HepG2 (cell line): Measurements from ENCODE around the gene HSPB6.

Source experiments
- GZF1 ChIP-seq: sonication (generic); formaldehyde crosslinking; IDR thresholded peaks from 2 replicates; pipeline ENCODE4 v1.5.1; 2020; ENCODE audit warnings: mild to moderate bottlenecking, missing genetic modification reagents
- HOXA7 ChIP-seq: sonication (generic); formaldehyde crosslinking; IDR thresholded peaks from 2 replicates; pipeline ENCODE4 v1.8.1; 2022; ENCODE audit warnings: mild to moderate bottlenecking, missing genetic modification reagents, moderate library complexity
- POLR2A ChIP-seq, 2 experiments: IDR thresholded peaks; 2 replicates each; pipeline ENCODE4 v1.6.1; 2011; ENCODE audit warnings: low read depth in 2 of 2, low read length in 2 of 2, mild to moderate bottlenecking in 1 of 2, moderate library complexity in 1 of 2; ENCODE audit not compliant: insufficient read depth in 1 of 2
- TEAD2 ChIP-seq: sonication (generic); formaldehyde crosslinking; IDR thresholded peaks from 2 replicates; pipeline ENCODE4 v1.9.0; 2021; ENCODE audit warnings: missing genetic modification reagents
- TF ChIP-seq, protein P1 (sequence below): sonication (generic); formaldehyde crosslinking; IDR thresholded peaks from 2 replicates; pipeline ENCODE4 v1.5.0; 2020; ENCODE audit warnings: mild to moderate bottlenecking, missing genetic modification reagents, moderate library complexity

DNA sequence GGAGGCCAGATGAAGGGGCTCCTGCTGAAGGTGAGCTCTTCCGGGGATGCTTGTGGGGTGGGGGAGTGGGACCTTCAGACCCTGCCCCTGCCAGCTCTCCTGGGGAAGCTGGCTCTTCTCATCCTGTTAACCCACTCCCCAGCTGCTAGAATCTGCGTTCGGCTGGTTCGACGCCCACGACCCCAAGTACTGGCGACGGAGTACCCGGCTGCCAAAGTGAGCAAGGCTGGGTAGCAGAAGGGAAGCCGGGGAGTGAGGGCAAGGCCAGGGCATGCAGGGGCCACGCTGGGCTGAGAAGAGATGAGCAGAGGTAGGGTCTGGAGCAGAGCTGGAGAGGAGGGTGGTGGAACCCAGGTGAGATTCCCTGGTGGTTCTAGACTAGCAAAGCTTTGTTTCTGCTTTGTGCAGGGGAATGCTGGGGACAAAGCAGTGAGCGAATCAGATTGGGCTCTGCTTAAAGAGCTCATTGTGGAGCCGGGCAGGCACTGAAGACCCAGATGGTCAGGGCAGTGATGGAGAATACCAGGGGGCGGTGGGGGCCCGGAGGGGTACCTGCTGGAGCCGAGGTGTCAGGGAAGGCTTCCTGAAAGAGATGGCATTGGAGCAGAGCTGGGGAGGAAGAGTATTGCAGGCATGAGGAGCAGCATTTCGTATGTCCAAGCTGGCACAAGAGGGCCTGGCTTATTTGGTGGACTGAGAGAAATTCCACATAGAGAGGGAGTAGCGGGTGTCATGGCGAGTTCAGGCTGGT, 28.7 kb downstream of the HSPB6 start:
- no peak for TF ChIP-seq POLR2A (IDR thresholded peaks at IDR 0.05; ENCODE audit: insufficient read depth in 1 of 2, low read depth in 2 of 2, low read length in 2 of 2)
- TF ChIP-seq, protein P1, sequence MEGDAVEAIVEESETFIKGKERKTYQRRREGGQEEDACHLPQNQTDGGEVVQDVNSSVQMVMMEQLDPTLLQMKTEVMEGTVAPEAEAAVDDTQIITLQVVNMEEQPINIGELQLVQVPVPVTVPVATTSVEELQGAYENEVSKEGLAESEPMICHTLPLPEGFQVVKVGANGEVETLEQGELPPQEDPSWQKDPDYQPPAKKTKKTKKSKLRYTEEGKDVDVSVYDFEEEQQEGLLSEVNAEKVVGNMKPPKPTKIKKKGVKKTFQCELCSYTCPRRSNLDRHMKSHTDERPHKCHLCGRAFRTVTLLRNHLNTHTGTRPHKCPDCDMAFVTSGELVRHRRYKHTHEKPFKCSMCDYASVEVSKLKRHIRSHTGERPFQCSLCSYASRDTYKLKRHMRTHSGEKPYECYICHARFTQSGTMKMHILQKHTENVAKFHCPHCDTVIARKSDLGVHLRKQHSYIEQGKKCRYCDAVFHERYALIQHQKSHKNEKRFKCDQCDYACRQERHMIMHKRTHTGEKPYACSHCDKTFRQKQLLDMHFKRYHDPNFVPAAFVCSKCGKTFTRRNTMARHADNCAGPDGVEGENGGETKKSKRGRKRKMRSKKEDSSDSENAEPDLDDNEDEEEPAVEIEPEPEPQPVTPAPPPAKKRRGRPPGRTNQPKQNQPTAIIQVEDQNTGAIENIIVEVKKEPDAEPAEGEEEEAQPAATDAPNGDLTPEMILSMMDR (CRISPR knock-in tag), result no peak
- TF ChIP-seq HOXA7 (CRISPR knock-in tag), result no peak
- TF ChIP-seq TEAD2 (CRISPR knock-in tag), result no peak
- no peak for TF ChIP-seq GZF1 (CRISPR knock-in tag)
